Mucosa of rectum (tissue), 2 donors: ENCODE results near the gene PALLD.

Experiments
- H3K27ac ChIP-seq, 2 donors: one replicate each; pipeline ENCODE4 v1.7.0; 2013; ENCODE audit warnings: inconsistent platforms in 2 of 2, low read depth in 2 of 2, low read length in 2 of 2
- H3K27me3 ChIP-seq, 2 donors: one replicate each; pipeline ENCODE4 v1.7.0; 2013; ENCODE audit warnings: low read length in 2 of 2; ENCODE audit not compliant: control insufficient read depth in 2 of 2, insufficient read depth in 2 of 2
- H3K36me3 ChIP-seq, 2 donors: one replicate each; pipeline ENCODE4 v1.7.0; 2013; ENCODE audit warnings: low read length in 2 of 2; ENCODE audit not compliant: control insufficient read depth in 2 of 2, insufficient read depth in 2 of 2
- H3K4me1 ChIP-seq, 2 donors: one replicate each; pipeline ENCODE4 v1.7.0; 2013; ENCODE audit warnings: low read length in 2 of 2, mild to moderate bottlenecking in 1 of 2; ENCODE audit not compliant: control insufficient read depth in 2 of 2, insufficient read depth in 2 of 2
- H3K4me3 ChIP-seq, 2 donors: one replicate each; pipeline ENCODE4 v1.7.0; 2013; ENCODE audit warnings: low read length in 2 of 2
- H3K9ac ChIP-seq, 2 donors: one replicate each; pipeline ENCODE4 v1.7.0; 2013; ENCODE audit warnings: low read length in 2 of 2, low read depth in 1 of 2, mild to moderate bottlenecking in 1 of 2
- H3K9me3 ChIP-seq, 2 donors: one replicate each; pipeline ENCODE4 v1.7.0; 2013; ENCODE audit warnings: low read length in 2 of 2; ENCODE audit not compliant: control insufficient read depth in 2 of 2
- donor health status: healthy.
- donor health status: Normal muscosa, but diverticular disease.

Gene PALLD

GRCh38 chr4:168972596-168972995 is 475.7 kb downstream of the PALLD start:
- no peaks in the 10 kb centered on the region for H3K27me3 ChIP-seq
- H3K4me3 ChIP-seq: no peak overlapping the region
- no peak overlapping the region for H3K27ac ChIP-seq
- no peak overlapping the region for H3K9ac ChIP-seq
- H3K36me3 ChIP-seq: peaks cover 17 to 19% of the 10 kb centered on the region in 2 donors
- H3K4me1 ChIP-seq: no peaks in the 10 kb centered on the region
- H3K9me3 ChIP-seq: peaks cover 3 to 15% of the 10 kb centered on the region in 2 donors
